ENCODE data around the gene CDC27.
"Not testable (repeated sequence)": the region's sequence is repeated elsewhere in the genome, so short reads cannot be mapped to it uniquely, and the experiment has no call there.

DNA sequence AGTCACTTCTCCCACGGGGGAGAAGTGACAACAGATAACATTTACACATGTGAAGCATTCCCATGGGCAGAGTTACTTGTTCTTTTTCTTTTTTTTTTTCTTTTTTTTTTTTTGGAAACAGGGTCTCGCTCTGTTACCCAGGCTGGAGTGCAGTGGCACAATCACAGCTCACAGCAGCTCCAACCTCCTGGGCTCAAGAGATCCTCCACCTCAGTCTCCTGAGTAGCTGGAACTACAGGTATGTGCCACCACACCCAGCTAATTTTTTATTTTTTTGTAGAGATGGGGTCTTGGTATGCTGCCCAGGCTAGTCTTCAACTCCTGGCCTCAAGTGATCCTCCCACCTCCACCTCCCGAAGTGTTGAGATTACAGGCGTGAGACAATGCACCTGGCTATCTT, 20.2 kb downstream of the CDC27 start:
- TF ChIP-seq, protein P1, sequence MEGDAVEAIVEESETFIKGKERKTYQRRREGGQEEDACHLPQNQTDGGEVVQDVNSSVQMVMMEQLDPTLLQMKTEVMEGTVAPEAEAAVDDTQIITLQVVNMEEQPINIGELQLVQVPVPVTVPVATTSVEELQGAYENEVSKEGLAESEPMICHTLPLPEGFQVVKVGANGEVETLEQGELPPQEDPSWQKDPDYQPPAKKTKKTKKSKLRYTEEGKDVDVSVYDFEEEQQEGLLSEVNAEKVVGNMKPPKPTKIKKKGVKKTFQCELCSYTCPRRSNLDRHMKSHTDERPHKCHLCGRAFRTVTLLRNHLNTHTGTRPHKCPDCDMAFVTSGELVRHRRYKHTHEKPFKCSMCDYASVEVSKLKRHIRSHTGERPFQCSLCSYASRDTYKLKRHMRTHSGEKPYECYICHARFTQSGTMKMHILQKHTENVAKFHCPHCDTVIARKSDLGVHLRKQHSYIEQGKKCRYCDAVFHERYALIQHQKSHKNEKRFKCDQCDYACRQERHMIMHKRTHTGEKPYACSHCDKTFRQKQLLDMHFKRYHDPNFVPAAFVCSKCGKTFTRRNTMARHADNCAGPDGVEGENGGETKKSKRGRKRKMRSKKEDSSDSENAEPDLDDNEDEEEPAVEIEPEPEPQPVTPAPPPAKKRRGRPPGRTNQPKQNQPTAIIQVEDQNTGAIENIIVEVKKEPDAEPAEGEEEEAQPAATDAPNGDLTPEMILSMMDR (IDR thresholded peaks at IDR 0.05) = not testable (repeated sequence)
- TF ChIP-seq EZH2 (IDR thresholded peaks at IDR 0.05; ENCODE audit: borderline replicate concordance, insufficient read depth, low read depth, low read length, poor library complexity, severe bottlenecking) = not testable (repeated sequence)

Measured in B cell (primary cell).